Trophoblast cell (in vitro differentiated cells and primary cell): ENCODE results near the gene GLI1.
"Not testable (repeated sequence)": the region's sequence is repeated elsewhere in the genome, so short reads cannot be mapped to it uniquely, and the experiment has no call there.

ENCODE experiments used
- DNase-seq, 2 donors: peaks; one replicate each; pipeline ENCODE4 v3.0.0-alpha.2; 2016
- H2AFZ ChIP-seq: 2 replicates; pipeline ENCODE4 v1.6.1; 2013; ENCODE audit warnings: low read length, moderate library complexity, mild to moderate bottlenecking; ENCODE audit not compliant: insufficient read depth, poor library complexity
- H2AK5ac ChIP-seq: 2 replicates; pipeline ENCODE4 v1.6.1; 2013; ENCODE audit warnings: mild to moderate bottlenecking, low read length
- H2BK120ac ChIP-seq: 2 replicates; pipeline ENCODE4 v1.6.1; 2013; ENCODE audit warnings: low read length, mild to moderate bottlenecking, moderate library complexity; ENCODE audit not compliant: insufficient read depth, poor library complexity
- H2BK12ac ChIP-seq: 2 replicates; pipeline ENCODE4 v1.6.1; 2013; ENCODE audit warnings: mild to moderate bottlenecking, low read length, moderate library complexity
- H2BK5ac ChIP-seq: 2 replicates; pipeline ENCODE4 v1.6.1; 2013; ENCODE audit warnings: low read length, low read depth, moderate library complexity, mild to moderate bottlenecking; ENCODE audit not compliant: poor library complexity
- H3K14ac ChIP-seq: 2 replicates; pipeline ENCODE4 v1.6.1; 2013; ENCODE audit warnings: mild to moderate bottlenecking, low read length
- H3K18ac ChIP-seq: 2 replicates; pipeline ENCODE4 v1.6.1; 2013; ENCODE audit warnings: mild to moderate bottlenecking, low read length
- H3K23ac ChIP-seq: 2 replicates; pipeline ENCODE4 v1.6.1; 2013; ENCODE audit warnings: low read length
- H3K27ac ChIP-seq: 2 replicates; pipeline ENCODE4 v1.5.1; 2013; ENCODE audit warnings: low read depth, mild to moderate bottlenecking, inconsistent platforms, low read length, moderate library complexity
- H3K27me3 ChIP-seq: 2 replicates; pipeline ENCODE4 v1.6.1; 2013; ENCODE audit warnings: inconsistent platforms, mild to moderate bottlenecking, low read length, moderate library complexity; ENCODE audit not compliant: insufficient read depth
- H3K36me3 ChIP-seq, 2 experiments: 1 replicate in 1 of 2; 2 replicates in 1 of 2; pipeline ENCODE4 v1.6.1; 2013; ENCODE audit warnings: low read length in 2 of 2, mild to moderate bottlenecking in 2 of 2, moderate library complexity in 1 of 2; ENCODE audit not compliant: insufficient read depth in 2 of 2, control insufficient read depth in 1 of 2
- H3K4ac ChIP-seq: 2 replicates; pipeline ENCODE4 v1.6.1; 2013; ENCODE audit warnings: low read depth, mild to moderate bottlenecking, low read length, moderate library complexity
- H3K4me1 ChIP-seq, 2 experiments: 1 replicate in 1 of 2; 2 replicates in 1 of 2; pipeline ENCODE4 v1.6.1; 2013; ENCODE audit warnings: low read length in 2 of 2, mild to moderate bottlenecking in 2 of 2, moderate library complexity in 1 of 2; ENCODE audit not compliant: insufficient read depth in 2 of 2, control insufficient read depth in 1 of 2
- H3K4me2 ChIP-seq: 2 replicates; pipeline ENCODE4 v1.6.1; 2013; ENCODE audit warnings: inconsistent platforms, mild to moderate bottlenecking, low read length, moderate library complexity
- H3K4me3 ChIP-seq: 2 replicates; pipeline ENCODE4 v1.5.1; 2013; ENCODE audit warnings: mild to moderate bottlenecking, low read depth, low read length, inconsistent platforms
- H3K79me1 ChIP-seq: one replicate; pipeline ENCODE4 v1.6.1; 2013; ENCODE audit warnings: low read length
- H3K79me2 ChIP-seq: 2 replicates; pipeline ENCODE4 v1.6.1; 2013; ENCODE audit warnings: low read length, mild to moderate bottlenecking; ENCODE audit not compliant: control insufficient read depth, insufficient read depth, poor library complexity
- H3K9ac ChIP-seq: 2 replicates; pipeline ENCODE4 v1.6.1; 2013; ENCODE audit warnings: mild to moderate bottlenecking, low read length
- H3K9me3 ChIP-seq: 2 replicates; pipeline ENCODE4 v1.6.1; 2013; ENCODE audit warnings: low read depth, mild to moderate bottlenecking, control low read depth, inconsistent platforms, low read length; ENCODE audit not compliant: insufficient read depth
- H4K12ac ChIP-seq: 2 replicates; pipeline ENCODE4 v1.6.1; 2013; ENCODE audit warnings: low read depth, mild to moderate bottlenecking, low read length, moderate library complexity
- H4K8ac ChIP-seq: 2 replicates; pipeline ENCODE4 v1.6.1; 2013; ENCODE audit warnings: low read depth, mild to moderate bottlenecking, low read length, moderate library complexity
- H4K91ac ChIP-seq: one replicate; pipeline ENCODE4 v1.6.1; 2013; ENCODE audit warnings: low read depth, mild to moderate bottlenecking, low read length, moderate library complexity
- WGBS: extraction: QIAGEN DNeasy Blood & Tissue Kit; methylation state at CpG from one replicate; pipeline ENCODE4 v1.1.7; 2013; ENCODE audit warnings: missing lambda C conversion rate; ENCODE audit not compliant: insufficient read length, insufficient coverage; ENCODE audit errors: extremely low coverage; 5-methylcytosine and 5-hydroxymethylcytosine counted together

GLI1 gene

GRCh38 chr12:57507796-57508195, 48.2 kb downstream of the GLI1 start:
- H2BK120ac ChIP-seq, H3K14ac ChIP-seq, H3K9ac ChIP-seq, H3K4me2 ChIP-seq, H4K12ac ChIP-seq, H3K18ac ChIP-seq, H2BK12ac ChIP-seq, H3K4ac ChIP-seq, H3K4me3 ChIP-seq, H2AK5ac ChIP-seq, H3K79me1 ChIP-seq, H4K8ac ChIP-seq, H2AFZ ChIP-seq, DNase-seq, H3K4me1 ChIP-seq, H2BK5ac ChIP-seq, H3K27ac ChIP-seq, H3K9me3 ChIP-seq, H3K27me3 ChIP-seq, H4K91ac ChIP-seq, H3K79me2 ChIP-seq, H3K23ac ChIP-seq: not testable (repeated sequence)
- H3K36me3 ChIP-seq = peaks cover 58 to 60% of the 10 kb centered on the region in 2 experiments
- no CpG with 5 or more reads among the region's 28 CpGs for WGBS

- no peak overlapping the region for H2AK5ac ChIP-seq
- H3K27ac ChIP-seq = no peak overlapping the region
- no peak overlapping the region for H2BK12ac ChIP-seq
- no peak overlapping the region for H3K18ac ChIP-seq
- no peak for DNase-seq
- no peak overlapping the region for H3K23ac ChIP-seq
- no peak overlapping the region for H3K4me3 ChIP-seq
- no CpG with 5 or more reads among the region's 4 CpGs for WGBS
- H3K4me1 ChIP-seq = no peaks in the 10 kb centered on the region
- H3K79me1 ChIP-seq = no peaks in the 10 kb centered on the region
- no peak overlapping the region for H3K4me2 ChIP-seq
- H4K91ac ChIP-seq = no peak overlapping the region
- no peak overlapping the region for H3K9ac ChIP-seq
- no peak overlapping the region for H3K14ac ChIP-seq
- no peak overlapping the region for H4K12ac ChIP-seq
- peaks cover 52 to 58% of the 10 kb centered on the region in 2 experiments for H3K36me3 ChIP-seq
- H4K8ac ChIP-seq = no peak overlapping the region
- H3K4ac ChIP-seq = no peak overlapping the region
- H3K27me3 ChIP-seq = no peaks in the 10 kb centered on the region
- H3K9me3 ChIP-seq = peaks cover 2% of the 10 kb centered on the region
- no peak overlapping the region for H2BK5ac ChIP-seq
- H3K79me2 ChIP-seq = no peaks in the 10 kb centered on the region
- no peak overlapping the region for H2AFZ ChIP-seq
- no peak overlapping the region for H2BK120ac ChIP-seq
Observed at GRCh38 chr12:57511161-57511560, 51.6 kb downstream of the GLI1 start.

- peaks cover 55 to 59% of the 10 kb centered on the region in 2 experiments for H3K36me3 ChIP-seq
- no peak overlapping the region for H3K9ac ChIP-seq
- H2BK5ac ChIP-seq = no peak overlapping the region
- H3K4me3 ChIP-seq = no peak overlapping the region
- H2AFZ ChIP-seq = no peak overlapping the region
- no peak overlapping the region for H4K8ac ChIP-seq
- H3K79me2 ChIP-seq = no peaks in the 10 kb centered on the region
- H3K14ac ChIP-seq = no peak overlapping the region
- no peak for DNase-seq
- H2BK12ac ChIP-seq = no peak overlapping the region
- WGBS = no CpG with 5 or more reads among the region's 7 CpGs
- no peak overlapping the region for H3K27ac ChIP-seq
- no peak overlapping the region for H3K23ac ChIP-seq
- no peaks in the 10 kb centered on the region for H3K27me3 ChIP-seq
- H4K91ac ChIP-seq = no peak overlapping the region
- H3K9me3 ChIP-seq = peaks cover 2% of the 10 kb centered on the region
- H3K4me1 ChIP-seq = no peaks in the 10 kb centered on the region
- no peak overlapping the region for H2AK5ac ChIP-seq
- H3K4me2 ChIP-seq = no peak overlapping the region
- no peaks in the 10 kb centered on the region for H3K79me1 ChIP-seq
- no peak overlapping the region for H3K4ac ChIP-seq
- H2BK120ac ChIP-seq = no peak overlapping the region
- H3K18ac ChIP-seq = no peak overlapping the region
- H4K12ac ChIP-seq = no peak overlapping the region
Observed at GRCh38 chr12:57511588-57512325, 52.2 kb downstream of the GLI1 start.

GRCh38 chr12:57512665-57513064, 53.1 kb downstream of the GLI1 start:
- Histone ChIP-seq H2AK5ac (no peak overlapping the region), H3K27me3 (no peaks in the 10 kb centered on the region), H2BK120ac (no peak overlapping the region), H4K8ac (no peak overlapping the region), H3K9me3 (peaks cover 2% of the 10 kb centered on the region), H3K27ac (no peak overlapping the region), H3K14ac (no peak overlapping the region), H3K36me3 (peaks cover 60 to 66% of the 10 kb centered on the region in 2 experiments), H3K18ac (no peak overlapping the region), H4K91ac (no peak overlapping the region), H3K79me1 (no peaks in the 10 kb centered on the region), H3K9ac (peak overlapping the region; percentile 36), H3K4ac (no peak overlapping the region), H2BK12ac (no peak overlapping the region), H3K4me1 (peaks cover 0 to 1% of the 10 kb centered on the region in 2 experiments), H4K12ac (no peak overlapping the region), H3K79me2 (no peaks in the 10 kb centered on the region), H3K23ac (no peak overlapping the region), H2AFZ (no peak overlapping the region), H3K4me2 (no peak overlapping the region), H3K4me3 (no peak overlapping the region), H2BK5ac (no peak overlapping the region)
- no CpG with 5 or more reads among the region's 6 CpGs for WGBS
- no peak for DNase-seq
